ENCODE data around the gene CCDC86.
A peak's percentile ranks its signal among the peaks of the same experiment; 100 is the strongest.
"Not testable (repeated sequence)": the region's sequence is repeated elsewhere in the genome, so short reads cannot be mapped to it uniquely, and the experiment has no call there.

The CCDC86 gene, protein sequence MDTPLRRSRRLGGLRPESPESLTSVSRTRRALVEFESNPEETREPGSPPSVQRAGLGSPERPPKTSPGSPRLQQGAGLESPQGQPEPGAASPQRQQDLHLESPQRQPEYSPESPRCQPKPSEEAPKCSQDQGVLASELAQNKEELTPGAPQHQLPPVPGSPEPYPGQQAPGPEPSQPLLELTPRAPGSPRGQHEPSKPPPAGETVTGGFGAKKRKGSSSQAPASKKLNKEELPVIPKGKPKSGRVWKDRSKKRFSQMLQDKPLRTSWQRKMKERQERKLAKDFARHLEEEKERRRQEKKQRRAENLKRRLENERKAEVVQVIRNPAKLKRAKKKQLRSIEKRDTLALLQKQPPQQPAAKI

DNA sequence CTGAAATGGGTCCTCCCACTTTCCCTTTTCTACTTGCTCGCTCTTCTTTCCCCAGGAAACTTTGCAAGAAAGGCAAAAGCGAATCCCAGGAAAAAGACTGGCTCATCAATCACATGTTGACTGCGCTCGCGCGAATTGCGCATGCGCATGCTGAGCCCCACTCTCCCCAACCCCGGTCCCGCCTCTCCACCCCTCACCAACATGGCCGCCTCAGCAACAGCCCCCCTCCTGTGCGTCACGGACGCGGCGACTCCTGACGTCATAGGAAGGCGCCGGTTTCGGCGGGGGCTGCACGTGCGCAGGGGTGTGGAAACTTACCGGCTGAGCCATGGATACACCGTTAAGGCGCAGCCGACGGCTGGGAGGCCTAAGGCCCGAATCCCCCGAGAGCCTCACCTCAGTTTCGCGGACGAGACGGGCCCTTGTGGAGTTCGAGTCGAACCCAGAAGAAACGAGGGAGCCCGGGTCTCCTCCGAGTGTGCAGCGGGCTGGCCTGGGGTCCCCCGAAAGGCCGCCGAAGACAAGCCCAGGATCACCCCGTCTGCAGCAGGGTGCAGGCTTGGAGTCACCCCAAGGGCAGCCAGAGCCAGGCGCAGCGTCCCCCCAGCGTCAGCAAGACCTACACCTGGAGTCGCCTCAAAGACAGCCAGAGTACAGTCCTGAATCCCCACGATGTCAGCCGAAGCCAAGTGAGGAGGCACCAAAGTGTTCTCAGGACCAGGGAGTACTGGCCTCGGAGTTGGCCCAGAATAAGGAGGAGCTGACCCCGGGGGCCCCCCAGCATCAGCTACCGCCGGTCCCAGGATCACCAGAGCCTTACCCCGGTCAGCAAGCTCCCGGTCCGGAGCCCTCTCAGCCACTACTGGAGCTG is at the start of gene CCDC86:
Gene CCDC86 (plus strand): TSS at position 317 of the 871 bp plus-strand sequence. CDS start 12 bp downstream, at position 329.
- DNase-seq: peak; percentile 98

DNA sequence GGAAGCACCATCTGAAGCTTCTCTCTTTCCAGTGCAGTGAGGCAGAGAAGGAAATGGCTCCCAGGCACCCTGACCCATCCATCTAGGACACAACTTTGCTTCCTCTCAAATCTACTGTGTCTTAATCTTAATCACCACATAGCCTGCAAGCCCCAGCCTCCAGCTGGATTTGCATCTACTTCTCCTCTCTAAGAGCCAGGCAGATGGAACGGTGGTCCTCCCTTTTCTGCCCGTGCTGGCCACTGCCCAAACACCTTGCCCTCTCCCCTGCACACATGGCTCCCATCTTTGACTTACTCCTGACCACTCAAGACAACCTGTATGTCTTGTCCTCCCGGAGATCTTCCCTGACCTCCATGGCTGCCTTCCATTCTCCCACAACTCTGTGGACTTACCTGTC is 49.4 kb upstream of the CCDC86 start:
- DNase-seq: no peak

DNA sequence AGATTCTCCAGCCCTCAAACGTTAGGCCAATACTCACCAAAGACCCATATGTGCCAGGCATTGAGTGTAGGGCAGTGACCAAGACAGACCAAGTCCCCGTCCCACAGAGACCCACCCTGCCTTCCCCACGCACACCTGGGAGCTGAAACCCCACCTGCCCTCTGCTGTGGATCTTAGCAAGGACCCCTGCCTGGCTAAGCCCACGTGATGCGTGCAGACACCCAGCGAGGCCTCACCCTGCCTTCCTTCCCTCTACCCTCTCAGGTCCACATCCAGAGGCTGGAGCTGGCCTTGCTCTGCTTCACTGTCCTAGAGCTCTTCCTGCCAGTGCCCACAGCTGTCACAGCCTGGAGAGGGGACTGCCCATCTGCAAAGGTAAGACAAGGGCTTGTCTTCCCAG is 46.6 kb upstream of the CCDC86 start:
- no peak for DNase-seq

GRCh38 chr11:60797846-60798630 is 43.9 kb upstream of the CCDC86 start:
- no peak for DNase-seq

DNA sequence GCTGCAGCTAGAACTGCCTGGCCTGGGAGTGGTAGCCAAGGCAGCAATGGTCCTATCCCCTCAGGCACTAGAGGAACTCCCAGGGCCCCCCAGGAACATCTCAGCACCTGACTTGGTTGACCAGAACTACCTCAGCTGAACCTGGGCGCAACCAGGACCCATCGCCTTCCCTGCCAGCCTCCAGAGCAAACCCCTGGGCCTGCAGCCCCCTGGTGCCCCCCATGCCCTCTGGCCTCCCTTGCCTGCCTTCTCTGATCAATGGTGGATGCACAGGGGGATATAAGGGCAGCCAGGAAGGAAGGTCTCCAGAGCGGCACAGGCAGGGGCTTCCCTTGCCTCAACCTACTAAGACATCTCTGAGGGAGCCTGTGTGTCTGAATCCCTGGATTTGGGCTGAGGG is 43.3 kb upstream of the CCDC86 start:
- no peak for DNase-seq

DNA sequence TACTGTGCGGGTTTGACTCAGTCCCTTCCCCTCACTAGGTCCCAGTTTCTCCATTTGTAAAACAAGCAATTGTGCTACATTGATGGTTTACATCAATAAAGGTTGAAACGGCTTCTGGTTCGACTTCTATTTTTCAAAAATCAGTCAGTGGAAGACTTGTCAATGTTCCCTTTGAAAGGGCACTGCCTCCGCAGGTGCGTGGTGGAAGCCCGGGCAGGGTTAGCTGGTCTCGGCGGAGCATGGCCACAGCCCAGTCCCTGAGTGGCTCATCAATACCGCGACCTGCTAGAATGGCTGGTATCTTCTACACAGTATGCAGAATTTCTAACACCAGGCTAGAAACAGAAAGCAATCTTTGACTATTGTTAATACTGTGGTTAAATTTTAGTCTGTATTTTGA is 40.7 kb upstream of the CCDC86 start:
- DNase-seq: no peak

GRCh38 chr11:60803273-60803936 is 38.5 kb upstream of the CCDC86 start:
- DNase-seq: no peak

DNA sequence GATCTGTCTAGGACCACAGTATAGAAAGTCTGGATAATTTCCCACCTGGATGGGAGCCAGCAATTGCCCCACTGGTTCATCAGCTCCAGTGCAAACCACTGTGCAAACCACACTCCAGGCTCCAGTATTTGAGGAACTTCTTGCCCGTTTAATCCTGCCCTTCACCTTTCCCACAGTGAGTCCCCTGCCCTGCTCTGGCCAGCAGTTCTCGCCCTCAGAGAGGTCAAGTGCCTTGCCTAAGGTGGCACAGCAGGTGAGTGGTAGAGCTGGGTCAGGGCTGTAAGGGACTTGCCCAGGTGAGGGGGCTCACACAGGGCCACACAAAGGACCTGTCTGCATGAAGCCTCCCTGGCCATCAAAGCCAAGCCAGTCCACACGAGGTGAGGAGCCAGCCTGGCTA is 32.7 kb upstream of the CCDC86 start:
- DNase-seq: no peak

DNA sequence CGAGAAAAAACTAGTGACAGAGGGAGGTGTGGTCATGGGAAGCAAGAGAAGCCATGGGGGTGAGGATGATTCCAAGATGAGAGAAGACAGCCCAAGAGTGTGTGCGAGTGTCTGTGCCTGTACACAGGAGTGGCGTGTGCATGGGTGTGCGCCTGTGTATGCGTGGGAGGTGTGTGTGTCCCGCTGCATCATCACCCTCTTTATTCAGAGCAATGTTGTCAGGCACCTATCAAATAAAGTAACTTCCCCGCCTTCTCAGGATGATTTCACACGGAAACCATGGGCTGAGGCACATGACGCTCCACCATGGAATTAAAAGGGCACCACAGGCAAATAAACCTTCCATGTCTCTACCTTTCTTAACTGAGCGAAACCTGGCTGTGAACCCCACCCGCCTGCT is 32.2 kb upstream of the CCDC86 start:
- no peak for DNase-seq

DNA sequence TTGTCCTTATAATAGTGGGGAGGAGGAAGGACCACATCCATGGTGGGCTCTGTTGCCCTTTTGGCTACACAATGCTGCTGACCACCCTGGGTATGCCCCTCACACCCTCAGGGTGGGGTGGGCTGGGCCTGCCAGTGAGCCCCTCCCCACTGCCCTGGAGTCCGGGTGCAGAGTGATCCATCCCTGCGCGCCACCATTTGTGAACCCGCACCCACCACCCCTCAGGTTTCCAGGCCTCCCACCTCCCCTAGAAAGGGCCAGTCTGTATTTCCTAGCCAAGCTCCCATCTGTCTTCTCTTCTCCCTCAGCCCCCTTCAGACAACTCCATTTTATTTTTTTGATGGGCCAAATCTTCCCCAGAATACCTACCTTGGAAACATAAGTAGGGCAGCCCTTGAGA is 31.8 kb upstream of the CCDC86 start:
- DNase-seq: no peak

DNA sequence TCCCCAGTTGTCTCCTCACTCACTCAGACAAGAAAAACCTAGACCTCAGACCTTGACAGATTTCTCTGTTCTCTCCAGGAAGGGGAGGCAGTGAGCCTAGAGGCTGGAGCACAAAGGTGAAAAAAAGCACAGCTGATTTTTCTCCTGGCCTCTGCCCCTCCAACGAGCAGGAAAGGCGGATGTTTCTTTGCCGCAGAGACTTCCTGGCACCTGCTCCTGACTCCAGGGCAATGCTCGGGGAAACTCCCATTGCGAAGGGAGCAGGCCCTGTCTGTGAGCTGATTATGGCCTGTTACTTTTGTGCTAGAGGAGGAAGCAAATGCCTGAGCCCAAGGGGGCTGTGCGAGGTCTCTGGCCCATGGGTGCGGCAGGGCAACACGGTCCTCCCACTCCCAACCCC is 31.3 kb upstream of the CCDC86 start:
- DNase-seq: no peak

- DNase-seq: no peak
Observed at GRCh38 chr11:60813324-60813723, 28.6 kb upstream of the CCDC86 start.

DNA sequence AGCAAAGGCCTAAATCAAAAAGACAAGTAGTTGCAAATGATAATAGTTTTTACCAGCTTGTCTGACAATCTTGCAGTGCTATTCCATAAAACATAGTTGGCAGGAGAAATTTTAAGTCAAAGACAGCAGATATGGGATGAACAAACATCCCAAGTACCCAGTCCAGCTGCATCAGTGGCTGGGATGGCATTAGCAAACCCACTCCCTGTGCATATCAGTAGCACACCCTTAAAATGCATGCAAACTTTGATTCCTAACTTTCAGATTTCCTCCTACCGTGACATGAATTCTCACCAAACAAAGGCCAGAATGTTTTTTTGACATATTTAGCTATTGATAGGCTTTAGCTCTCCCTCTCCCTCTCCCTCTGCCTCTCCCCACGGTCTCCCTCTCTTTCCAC is 27.8 kb upstream of the CCDC86 start:
- DNase-seq: no peak

DNA sequence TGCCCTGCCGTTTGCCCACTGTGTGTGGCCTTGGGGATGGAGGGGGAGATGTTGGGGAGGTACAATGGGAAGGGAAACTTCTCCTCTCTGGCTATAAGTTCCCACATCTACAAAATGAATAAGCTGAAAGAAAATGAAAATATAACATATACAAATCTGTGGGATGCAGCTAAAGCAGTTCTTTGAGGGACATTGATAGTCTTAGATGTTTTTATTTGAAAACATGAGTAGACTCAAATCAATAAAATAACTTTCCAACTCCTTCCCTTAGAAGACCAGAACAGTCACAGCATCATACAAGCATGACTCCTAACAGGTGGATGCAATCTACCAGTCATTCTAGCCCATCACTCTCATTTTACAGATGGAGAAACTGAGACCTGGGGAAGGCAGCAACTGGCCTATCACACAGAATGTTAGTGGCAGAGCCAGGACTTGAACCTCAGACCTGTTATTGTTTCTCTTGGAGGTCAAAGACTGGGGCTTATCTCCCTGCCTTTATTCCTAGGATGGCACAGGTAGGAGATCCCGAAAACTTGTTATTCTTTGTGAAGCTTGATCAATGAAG is 25.2 kb upstream of the CCDC86 start:
- DNase-seq: no peak

DNA sequence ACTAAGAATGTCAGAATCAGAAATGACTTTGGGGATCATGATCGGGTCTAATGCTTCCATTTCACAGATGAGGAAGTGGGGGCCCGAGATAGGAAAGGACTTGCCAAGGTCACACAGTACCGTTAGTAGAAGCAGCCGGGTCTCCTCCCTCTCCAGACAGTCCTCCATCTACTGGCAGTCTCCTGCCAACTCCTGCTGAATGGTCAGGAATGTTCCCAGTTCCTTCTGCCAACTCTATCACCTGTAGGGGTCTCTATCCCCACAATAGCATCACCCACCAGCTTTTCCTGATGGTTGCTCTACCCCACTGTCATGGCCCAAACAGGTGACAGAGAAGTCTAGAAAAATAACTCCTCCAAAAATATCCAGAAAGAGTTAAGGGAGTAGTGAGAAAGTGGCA is 23.9 kb upstream of the CCDC86 start:
- no peak for DNase-seq

DNA sequence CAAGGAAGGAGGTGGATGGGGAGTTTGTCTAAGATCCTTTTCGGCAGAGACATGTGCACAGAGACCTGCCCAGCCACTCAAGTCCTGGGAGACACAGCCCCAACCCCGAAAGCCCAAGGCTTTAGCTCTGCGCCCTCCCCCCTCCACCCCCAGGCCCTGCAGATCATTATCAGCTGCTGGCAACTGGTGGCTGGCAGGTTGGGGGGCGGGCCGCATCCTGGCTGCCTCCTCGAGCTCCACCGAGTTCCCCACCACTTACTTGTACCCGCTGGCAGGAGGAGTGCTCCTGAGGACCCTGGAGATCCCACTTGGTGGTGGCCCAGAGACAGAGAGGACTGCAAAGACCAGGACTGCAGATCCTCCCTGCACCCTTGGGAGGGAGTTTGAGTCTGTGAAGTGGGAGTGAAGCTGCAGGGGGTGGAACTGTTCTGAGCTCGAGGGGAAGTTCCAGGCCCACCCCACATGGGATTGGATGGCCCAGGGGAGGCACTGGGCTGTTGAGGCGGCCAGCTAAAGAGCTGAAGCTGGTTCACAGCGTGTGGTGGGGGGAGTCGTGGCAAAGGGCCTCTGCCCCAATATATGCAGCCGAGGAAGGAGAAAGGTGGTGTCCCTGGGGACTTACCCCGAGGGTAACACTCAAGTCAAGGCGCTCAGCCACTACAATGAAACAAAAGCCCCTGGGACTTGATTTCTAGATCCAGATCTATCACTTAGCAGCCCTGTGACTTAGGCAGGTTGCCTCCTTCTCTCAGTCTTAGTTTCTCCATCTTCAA is 19.9 kb upstream of the CCDC86 start:
- DNase-seq: no peak

GRCh38 chr11:60823745-60824306 is 18.1 kb upstream of the CCDC86 start:
- DNase-seq: not testable (repeated sequence)

GRCh38 chr11:60825118-60825517 is 16.8 kb upstream of the CCDC86 start:
- no peak for DNase-seq

GRCh38 chr11:60825790-60826189 is 16.1 kb upstream of the CCDC86 start:
- no peak for DNase-seq

GRCh38 chr11:60830478-60831142 is 11.3 kb upstream of the CCDC86 start:
- DNase-seq: no peak

GRCh38 chr11:60831143-60831500 is 10.8 kb upstream of the CCDC86 start:
- peak; percentile 83 for DNase-seq
